Lower lobe of right lung (tissue), 2 donors: Measurements from ENCODE around the gene NRXN3. TPM values are rescaled to one million over a fixed set of nuclear protein-coding genes. Genes with fewer than 3 reads are reported as not detected.

Experiments used
- ATAC-seq, 2 donors: fragments of 200-7000 bp; cut with Tn5 transposase; one replicate each; pipeline ENCODE4 v1.9.1; 2020 to 2022; ENCODE audit warnings: mild to moderate bottlenecking in 2 of 2, moderate library complexity in 2 of 2
- DNase-seq: peaks from one replicate; pipeline ENCODE4 v3.0.0-alpha.2; 2020
- H3K27ac ChIP-seq: fragments of 200-600 bp; one replicate; pipeline ENCODE4 v1.8.0; 2022
- H3K27me3 ChIP-seq: fragments of 200-600 bp; one replicate; pipeline ENCODE4 v1.8.0; 2022; ENCODE audit warnings: low read depth
- H3K36me3 ChIP-seq: fragments of 200-600 bp; one replicate; pipeline ENCODE4 v1.8.0; 2022; ENCODE audit warnings: mild to moderate bottlenecking
- H3K4me1 ChIP-seq: fragments of 200-600 bp; one replicate; pipeline ENCODE4 v1.8.0; 2022
- H3K4me3 ChIP-seq: fragments of 200-600 bp; one replicate; pipeline ENCODE4 v1.8.0; 2022; ENCODE audit warnings: mild to moderate bottlenecking
- H3K9me3 ChIP-seq: fragments of 200-600 bp; one replicate; pipeline ENCODE4 v1.8.0; 2022
- intact Hi-C: fragments of 100-400 bp; cut with DNase I; formaldehyde crosslinking; loops from one replicate; pipeline ENCODE4 v1.11.0; 2022
- total RNA-seq: library from RNA; stranded (reverse); fragmentation: NEBNext Ultra II Directional; extraction: Animal tissue kit (Norgen Biotek cat#: 25700); gene quantifications from one replicate; pipeline ENCODE4 v1.2.1, GENCODE V29; 2021
- TF ChIP-seq, protein P1 (sequence below): fragments of 200-600 bp; IDR thresholded peaks from one replicate; pipeline ENCODE4 v1.8.0; 2022; ENCODE audit warnings: antibody characterized with exemption, mild to moderate bottlenecking
- donor health status: DM: no; HTN: yes; CAD: no; lungs with severe emphysema.

Gene NRXN3
- total RNA-seq, 1 donor from 2014 or later, result 9.0 TPM

GRCh38 chr14:79597566-79597965 is 1427.4 kb downstream of the NRXN3 start:
- no peaks in the 10 kb centered on the region for H3K27me3 ChIP-seq
- TF ChIP-seq, protein P1, sequence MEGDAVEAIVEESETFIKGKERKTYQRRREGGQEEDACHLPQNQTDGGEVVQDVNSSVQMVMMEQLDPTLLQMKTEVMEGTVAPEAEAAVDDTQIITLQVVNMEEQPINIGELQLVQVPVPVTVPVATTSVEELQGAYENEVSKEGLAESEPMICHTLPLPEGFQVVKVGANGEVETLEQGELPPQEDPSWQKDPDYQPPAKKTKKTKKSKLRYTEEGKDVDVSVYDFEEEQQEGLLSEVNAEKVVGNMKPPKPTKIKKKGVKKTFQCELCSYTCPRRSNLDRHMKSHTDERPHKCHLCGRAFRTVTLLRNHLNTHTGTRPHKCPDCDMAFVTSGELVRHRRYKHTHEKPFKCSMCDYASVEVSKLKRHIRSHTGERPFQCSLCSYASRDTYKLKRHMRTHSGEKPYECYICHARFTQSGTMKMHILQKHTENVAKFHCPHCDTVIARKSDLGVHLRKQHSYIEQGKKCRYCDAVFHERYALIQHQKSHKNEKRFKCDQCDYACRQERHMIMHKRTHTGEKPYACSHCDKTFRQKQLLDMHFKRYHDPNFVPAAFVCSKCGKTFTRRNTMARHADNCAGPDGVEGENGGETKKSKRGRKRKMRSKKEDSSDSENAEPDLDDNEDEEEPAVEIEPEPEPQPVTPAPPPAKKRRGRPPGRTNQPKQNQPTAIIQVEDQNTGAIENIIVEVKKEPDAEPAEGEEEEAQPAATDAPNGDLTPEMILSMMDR, result no peak
- no peaks in the 10 kb centered on the region for H3K36me3 ChIP-seq
- intact Hi-C loops, result no loop called here
- H3K4me1 ChIP-seq, result no peaks in the 10 kb centered on the region
- ATAC-seq, result no peak
- H3K27ac ChIP-seq, result no peak overlapping the region
- no peaks in the 10 kb centered on the region for H3K9me3 ChIP-seq
- no peak for DNase-seq
- no peak overlapping the region for H3K4me3 ChIP-seq

- Histone ChIP-seq H3K4me3 (no peak overlapping the region), H3K9me3 (no peaks in the 10 kb centered on the region), H3K27me3 (no peaks in the 10 kb centered on the region), H3K4me1 (no peaks in the 10 kb centered on the region), H3K27ac (no peak overlapping the region), H3K36me3 (no peaks in the 10 kb centered on the region)
- DNase-seq, result no peak
- TF ChIP-seq, protein P1, result no peak
- intact Hi-C loops, result no loop called here
- no peak for ATAC-seq
Measured at GRCh38 chr14:79598339-79598738, 1428.2 kb downstream of the NRXN3 start.

- Histone ChIP-seq H3K27ac (no peak overlapping the region), H3K36me3 (no peaks in the 10 kb centered on the region), H3K4me1 (no peaks in the 10 kb centered on the region), H3K27me3 (no peaks in the 10 kb centered on the region), H3K4me3 (no peak overlapping the region), H3K9me3 (no peaks in the 10 kb centered on the region)
- DNase-seq, result no peak
- intact Hi-C loops, result no loop called here
- TF ChIP-seq, protein P1, result no peak
- ATAC-seq, result no peak
Measured at GRCh38 chr14:79599239-79599638, 1429.1 kb downstream of the NRXN3 start.

- H3K27ac ChIP-seq, result no peak overlapping the region
- H3K36me3 ChIP-seq, result no peaks in the 10 kb centered on the region
- no peak overlapping the region for H3K4me3 ChIP-seq
- H3K27me3 ChIP-seq, result no peaks in the 10 kb centered on the region
- TF ChIP-seq, protein P1, result no peak
- H3K9me3 ChIP-seq, result no peaks in the 10 kb centered on the region
- no peaks in the 10 kb centered on the region for H3K4me1 ChIP-seq
- no peak for ATAC-seq
- intact Hi-C loops, result no loop called here
- no peak for DNase-seq
Measured at GRCh38 chr14:79600406-79600805, 1430.2 kb downstream of the NRXN3 start.

GRCh38 chr14:79601579-79601978 is 1431.4 kb downstream of the NRXN3 start:
- intact Hi-C loops, result no loop called here
- DNase-seq (no peak), ATAC-seq (no peak)
- H3K9me3 ChIP-seq, result no peaks in the 10 kb centered on the region
- H3K27me3 ChIP-seq, result no peaks in the 10 kb centered on the region
- H3K4me1 ChIP-seq, result no peaks in the 10 kb centered on the region
- H3K4me3 ChIP-seq, result no peak overlapping the region
- TF ChIP-seq, protein P1, result no peak
- H3K27ac ChIP-seq, result no peak overlapping the region
- no peaks in the 10 kb centered on the region for H3K36me3 ChIP-seq

DNA sequence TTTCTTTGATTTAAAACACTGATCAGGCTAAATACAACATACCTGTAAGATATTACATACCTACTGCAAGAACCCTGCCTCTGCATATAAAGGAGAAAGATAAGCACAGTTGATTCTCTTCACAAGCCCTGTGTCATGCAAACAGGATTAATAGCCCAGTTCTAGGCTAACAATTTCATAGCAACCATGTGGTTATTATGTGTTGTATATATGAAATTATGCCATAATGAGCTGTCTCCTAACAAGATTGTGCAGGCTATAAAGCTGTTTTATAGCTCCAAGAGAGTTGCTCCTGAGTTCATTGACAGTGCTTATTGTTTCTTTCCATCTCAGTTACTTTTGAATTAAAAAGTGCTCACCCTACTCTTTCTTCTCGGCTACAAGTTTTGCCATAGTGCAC is 1431.9 kb downstream of the NRXN3 start:
- no peak for ATAC-seq
- intact Hi-C loops, result no loop called here
- no peak overlapping the region for H3K27ac ChIP-seq
- TF ChIP-seq, protein P1, result no peak
- no peak for DNase-seq
- H3K36me3 ChIP-seq, result no peaks in the 10 kb centered on the region
- no peaks in the 10 kb centered on the region for H3K9me3 ChIP-seq
- H3K4me3 ChIP-seq, result no peak overlapping the region
- no peaks in the 10 kb centered on the region for H3K4me1 ChIP-seq
- no peaks in the 10 kb centered on the region for H3K27me3 ChIP-seq
